GM19023 (cell line): ENCODE data around the gene MARCO.

ENCODE experiments used
- ATAC-seq: cut with Tn5 transposase; IDR thresholded peaks from one replicate; pipeline ENCODE4 v1.9.1; 2021; ENCODE audit warnings: mild to moderate bottlenecking, moderate library complexity; ENCODE audit not compliant: unreplicated experiment

The MARCO gene

GRCh38 chr2:119004602-119005001 lies 62.6 kb downstream of the MARCO start:
- no peak for ATAC-seq

- ATAC-seq = no peak
Measured at GRCh38 chr2:119005051-119005450, 63.1 kb downstream of the MARCO start.

DNA sequence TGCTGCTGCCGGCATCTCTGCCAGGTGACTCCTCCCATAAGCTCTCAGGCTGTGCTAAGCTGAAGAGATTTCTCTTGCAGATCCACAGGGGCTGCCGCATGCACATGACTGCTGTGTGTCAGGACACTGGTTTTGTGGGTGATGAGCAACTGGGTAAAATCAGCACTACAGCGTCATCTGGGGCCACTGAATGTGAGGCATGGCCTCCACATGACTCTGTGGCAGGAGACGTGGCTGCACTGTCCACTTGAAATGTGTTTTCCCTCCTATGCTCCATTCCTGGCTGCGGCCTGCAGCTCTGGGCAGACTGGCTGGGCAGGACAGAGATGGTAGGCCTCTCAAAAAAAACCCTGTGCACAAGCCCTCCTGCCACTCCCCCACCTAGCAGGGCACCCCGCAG lies 63.6 kb downstream of the MARCO start:
- no peak for ATAC-seq

- ATAC-seq = no peak
Measured at GRCh38 chr2:119006441-119006840, 64.4 kb downstream of the MARCO start.

DNA sequence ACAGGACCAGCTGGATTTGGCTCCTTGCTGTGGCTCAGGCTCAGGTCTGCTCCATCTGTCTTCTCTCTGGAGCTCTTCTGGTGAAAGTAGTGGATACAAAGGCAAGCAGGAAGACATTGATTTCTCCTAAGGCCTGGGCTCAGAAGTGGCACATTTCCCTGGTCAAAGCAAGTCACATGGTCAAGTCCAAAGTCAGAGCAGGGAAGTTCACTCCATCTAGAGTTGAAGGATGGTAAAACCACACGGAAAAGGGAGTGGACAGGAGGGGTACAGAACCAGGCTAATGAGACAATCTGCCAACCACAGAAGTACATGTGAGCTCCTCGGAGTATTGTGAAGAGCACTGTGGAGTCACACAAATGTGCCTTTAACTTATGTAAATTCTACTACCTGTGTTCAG lies 66.1 kb downstream of the MARCO start:
- ATAC-seq = no peak

DNA sequence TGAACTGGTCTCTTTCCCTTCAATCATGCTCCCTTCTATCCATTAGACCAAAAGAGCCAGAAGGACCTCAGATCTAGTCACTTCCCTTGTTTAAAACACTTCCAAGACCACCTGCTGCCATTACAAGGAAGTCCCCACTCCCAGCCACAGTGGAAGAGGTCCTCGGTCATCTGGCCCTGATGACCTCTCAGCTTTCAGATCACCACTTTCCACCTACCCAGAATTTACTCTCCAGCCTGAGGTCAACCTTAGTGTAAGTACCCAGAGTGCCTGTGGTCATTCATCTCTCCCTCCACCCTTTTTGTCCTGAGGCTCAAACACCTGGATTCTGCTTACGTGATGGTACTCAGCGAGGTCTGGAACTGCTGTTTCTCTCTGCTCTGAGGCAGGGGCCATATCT lies 67.1 kb downstream of the MARCO start:
- no peak for ATAC-seq

GRCh38 chr2:119010336-119010735 lies 68.3 kb downstream of the MARCO start:
- no peak for ATAC-seq

- ATAC-seq = no peak
Measured at GRCh38 chr2:119011162-119011909, 69.3 kb downstream of the MARCO start.

DNA sequence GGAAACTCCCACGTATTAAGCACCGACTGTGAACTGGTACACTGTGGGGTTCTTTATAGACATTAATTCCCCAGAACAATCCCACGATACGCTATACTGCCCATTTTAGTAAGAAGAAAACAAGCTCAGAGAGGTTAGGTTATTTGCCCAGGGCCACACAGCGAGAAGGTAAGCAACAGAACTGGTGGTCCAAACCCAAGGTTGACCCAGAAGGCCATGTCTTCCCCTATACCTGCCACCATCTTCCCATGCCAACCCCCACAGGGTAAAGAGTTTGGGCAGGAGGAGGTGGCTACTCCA lies 69.9 kb downstream of the MARCO start:
- no peak for ATAC-seq

GRCh38 chr2:119012345-119013301 lies 70.6 kb downstream of the MARCO start:
- ATAC-seq = no peak

DNA sequence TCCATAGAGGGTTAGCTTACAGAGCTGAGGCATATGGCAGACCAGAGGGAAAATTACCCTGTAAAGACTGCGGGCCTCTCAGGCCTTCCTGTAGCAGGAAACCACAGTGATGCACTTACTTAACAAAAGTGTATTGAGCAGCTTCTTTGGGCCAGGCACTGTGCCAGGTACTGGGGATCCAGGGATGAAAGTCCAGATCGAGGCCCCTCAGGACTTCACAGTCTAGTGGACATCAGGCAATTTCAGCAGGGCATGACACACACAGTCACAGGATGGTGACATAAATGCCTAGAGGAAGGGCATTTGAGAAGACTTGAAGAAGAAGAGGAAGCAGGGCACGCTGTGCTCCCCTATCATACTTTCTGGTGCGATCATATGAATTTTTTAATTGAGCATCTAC lies 71.7 kb downstream of the MARCO start:
- no peak for ATAC-seq

- ATAC-seq = no peak
Measured at GRCh38 chr2:119015845-119016244, 73.9 kb downstream of the MARCO start.

DNA sequence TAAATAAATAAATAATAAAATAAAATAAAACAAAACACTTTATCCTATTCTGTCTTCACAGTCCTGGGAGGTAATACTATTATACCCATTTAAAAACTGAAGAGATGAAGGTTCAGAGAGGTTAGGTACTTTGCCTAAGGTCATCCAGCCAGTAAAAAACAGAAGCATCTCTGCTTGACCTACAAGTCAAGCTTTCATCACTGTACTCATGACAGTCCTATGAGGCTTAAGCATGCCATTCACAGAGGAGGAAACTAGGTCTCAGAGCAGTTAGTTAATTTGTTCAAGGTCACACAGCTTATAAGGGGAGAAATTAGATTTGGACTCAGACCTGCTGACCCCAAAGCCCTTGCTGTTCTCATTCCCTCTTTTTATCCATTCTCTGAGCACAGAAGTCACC lies 77.5 kb downstream of the MARCO start:
- ATAC-seq = no peak

- ATAC-seq = no peak
Measured at GRCh38 chr2:119022678-119023077, 80.7 kb downstream of the MARCO start.

- ATAC-seq = no peak
Measured at GRCh38 chr2:119023534-119023933, 81.5 kb downstream of the MARCO start.

GRCh38 chr2:119024152-119024551 lies 82.2 kb downstream of the MARCO start:
- ATAC-seq = no peak

- ATAC-seq = no peak
Measured at GRCh38 chr2:119024568-119024967, 82.6 kb downstream of the MARCO start.

- no peak for ATAC-seq
Measured at GRCh38 chr2:119025013-119025412, 83.0 kb downstream of the MARCO start.

DNA sequence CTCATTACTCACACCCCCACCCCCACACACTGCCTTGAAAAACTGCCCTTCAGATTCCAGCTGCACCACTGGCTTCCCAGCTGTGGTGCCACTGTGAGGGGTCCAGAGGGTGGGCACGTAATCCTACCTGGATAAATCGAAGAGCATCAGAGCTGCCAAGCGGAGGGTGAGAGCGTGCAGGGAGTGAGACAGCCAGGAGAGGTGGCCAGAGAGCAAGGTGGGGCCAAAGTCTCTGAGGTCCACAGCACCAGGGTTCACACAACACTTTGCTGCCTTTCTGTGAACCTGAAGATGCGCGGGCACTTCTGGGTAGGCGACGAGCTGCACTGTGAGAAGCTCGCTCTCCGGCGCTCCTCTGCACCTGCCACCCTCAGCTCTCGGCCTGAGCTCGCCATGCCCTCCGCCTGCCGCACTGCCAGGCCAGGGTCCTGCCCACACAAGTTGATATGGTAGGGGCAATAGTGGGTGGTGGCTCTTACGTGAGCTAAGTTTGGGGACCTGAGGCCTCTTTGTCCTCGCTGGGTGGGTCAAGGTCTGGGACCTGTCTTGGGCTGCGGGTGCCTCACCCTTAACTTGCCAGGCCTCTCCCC lies 83.9 kb downstream of the MARCO start:
- no peak for ATAC-seq

- no peak for ATAC-seq
Measured at GRCh38 chr2:119026890-119027289, 84.9 kb downstream of the MARCO start.

DNA sequence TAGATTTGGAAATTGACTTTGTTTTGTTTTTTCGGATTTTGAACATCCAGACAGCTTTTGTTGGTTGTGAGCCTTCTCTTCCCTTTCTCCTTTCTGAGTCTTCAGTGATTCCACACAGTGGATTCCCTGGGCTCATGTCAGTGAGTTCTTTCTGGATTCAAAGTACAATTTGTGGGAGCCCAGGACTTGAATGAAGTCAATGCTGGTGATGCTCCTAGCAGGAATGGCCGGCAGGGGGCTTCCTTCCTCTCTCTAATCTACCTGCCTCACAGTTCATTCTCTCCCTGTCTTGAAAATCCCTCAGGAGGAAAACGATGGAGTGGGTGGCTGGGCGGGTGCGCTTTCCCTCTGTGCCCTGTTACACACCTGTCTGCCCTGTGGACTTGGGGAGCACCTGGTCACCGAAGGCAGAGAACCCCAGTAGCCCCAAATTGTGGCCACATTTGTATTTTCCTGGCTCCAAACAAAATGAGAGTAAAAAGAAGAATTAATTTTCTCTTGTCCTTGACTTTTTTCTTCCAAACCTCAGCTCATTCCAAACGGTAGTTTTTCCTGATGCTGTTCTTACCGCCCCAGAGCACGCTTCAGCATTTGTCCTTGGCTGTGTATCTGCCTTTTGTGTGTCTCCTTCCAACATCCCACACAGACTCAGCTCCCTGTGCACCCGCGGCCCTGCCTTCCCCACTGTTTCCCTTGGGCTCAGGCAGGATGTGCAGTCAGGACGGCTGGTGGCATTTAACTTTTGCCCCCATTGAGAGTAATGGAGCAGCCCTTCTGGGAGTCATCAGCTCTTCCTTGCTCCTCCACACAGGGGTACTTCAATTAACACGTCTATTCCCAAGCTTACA lies 86.6 kb downstream of the MARCO start:
- no peak for ATAC-seq
